HUES6 (cell line): Measurements from ENCODE around the gene IFITM1.
"Not testable (repeated sequence)": the region's sequence is repeated elsewhere in the genome, so short reads cannot be mapped to it uniquely, and the experiment has no call there.

Source experiments
- H3K27ac ChIP-seq: 2 replicates; pipeline ENCODE4 v1.7.0; 2013; ENCODE audit warnings: low read depth, mild to moderate bottlenecking, low read length, inconsistent platforms
- H3K27me3 ChIP-seq: 2 replicates; pipeline ENCODE4 v1.6.1; 2013; ENCODE audit warnings: low read length; ENCODE audit not compliant: control insufficient read depth, insufficient read depth
- H3K36me3 ChIP-seq: 2 replicates; pipeline ENCODE4 v1.6.1; 2013; ENCODE audit warnings: low read length; ENCODE audit not compliant: control insufficient read depth, insufficient read depth
- H3K4me1 ChIP-seq: 2 replicates; pipeline ENCODE4 v1.6.1; 2013; ENCODE audit warnings: low read length; ENCODE audit not compliant: control insufficient read depth, insufficient read depth
- H3K4me3 ChIP-seq: 2 replicates; pipeline ENCODE4 v1.5.1; 2013; ENCODE audit warnings: low read depth, low read length
- H3K9ac ChIP-seq: one replicate; pipeline ENCODE4 v1.6.1; 2013; ENCODE audit warnings: mild to moderate bottlenecking, low read length
- H3K9me3 ChIP-seq: 2 replicates; pipeline ENCODE4 v1.6.1; 2013; ENCODE audit warnings: low read depth, low read length; ENCODE audit not compliant: control insufficient read depth, insufficient read depth

The IFITM1 gene

GRCh38 chr11:313787-314553, at the start of gene IFITM1:
TSS of gene IFITM1 (plus strand) at chr11:314040. CDS start at chr11:314171, 131 bp downstream.
- Histone ChIP-seq H3K9ac (peak within 1 kb of the TSS; percentile 96), H3K27ac (peak within 1 kb of the TSS; percentile 84; the same call in 1 of the 2 replicates), H3K36me3 (peaks cover 12% of the 10 kb centered on the region), H3K4me3 (peak within 1 kb of the TSS; percentile 87), H3K9me3 (no peaks in the 10 kb centered on the region), H3K27me3 (peaks cover 29% of the 10 kb centered on the region; the same call in 1 of the 2 replicates), H3K4me1 (peaks cover 46% of the 10 kb centered on the region)

GRCh38 chr11:266676-267439, 47.0 kb upstream of the IFITM1 start:
- no peak overlapping the region for H3K9ac ChIP-seq
- no peaks in the 10 kb centered on the region for H3K36me3 ChIP-seq
- no peak overlapping the region for H3K4me3 ChIP-seq
- H3K27ac ChIP-seq, result no peak overlapping the region
- peaks cover 12% of the 10 kb centered on the region; the same call in 1 of the 2 replicates for H3K9me3 ChIP-seq
- no peaks in the 10 kb centered on the region for H3K27me3 ChIP-seq
- H3K4me1 ChIP-seq, result peaks cover 11% of the 10 kb centered on the region; the same call in 1 of the 2 replicates

DNA sequence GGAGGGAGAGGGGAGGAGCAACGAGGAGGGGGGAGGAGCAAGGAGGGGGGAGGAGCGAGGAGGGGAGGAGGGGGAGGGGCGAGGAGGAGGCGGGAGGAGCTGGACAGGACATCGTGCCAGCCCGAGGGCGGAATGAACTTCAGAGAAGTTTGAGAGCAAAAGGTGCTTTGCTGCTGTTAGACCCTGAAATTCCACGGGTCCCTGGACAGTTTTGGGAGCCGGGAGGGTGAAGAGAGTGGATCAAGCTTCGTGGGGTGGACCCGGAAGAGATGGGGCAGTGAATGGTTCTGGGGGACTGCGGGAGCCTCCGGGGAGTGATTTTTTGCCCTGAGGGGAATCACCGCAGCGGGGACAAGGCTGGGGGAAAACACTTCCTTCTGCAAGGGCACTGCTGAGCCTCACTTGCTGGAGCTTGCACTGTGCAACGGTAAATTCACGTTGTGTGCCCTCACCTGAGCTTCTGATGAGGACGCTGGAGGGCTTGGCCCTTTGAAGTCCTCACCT, 46.3 kb upstream of the IFITM1 start:
- Histone ChIP-seq H3K4me3 (peak overlapping the region; percentile 50), H3K9ac (no peak overlapping the region), H3K27ac (no peak overlapping the region)

GRCh38 chr11:268716-269145, 45.1 kb upstream of the IFITM1 start:
- not testable (repeated sequence) for H3K9ac ChIP-seq, H3K27ac ChIP-seq, H3K9me3 ChIP-seq, H3K36me3 ChIP-seq, H3K27me3 ChIP-seq
- peaks cover 11% of the 10 kb centered on the region; the same call in 1 of the 2 replicates for H3K4me1 ChIP-seq
- H3K4me3 ChIP-seq, result peak overlapping the region; percentile 2; the same call in 1 of the 2 replicates

More for the DNA sequence above, 46.3 kb upstream of the IFITM1 start:
- Histone ChIP-seq H3K9me3 (peaks cover 9% of the 10 kb centered on the region; the same call in 1 of the 2 replicates), H3K36me3 (no peaks in the 10 kb centered on the region), H3K27me3 (no peaks in the 10 kb centered on the region), H3K4me1 (peaks cover 11% of the 10 kb centered on the region; the same call in 1 of the 2 replicates)

DNA sequence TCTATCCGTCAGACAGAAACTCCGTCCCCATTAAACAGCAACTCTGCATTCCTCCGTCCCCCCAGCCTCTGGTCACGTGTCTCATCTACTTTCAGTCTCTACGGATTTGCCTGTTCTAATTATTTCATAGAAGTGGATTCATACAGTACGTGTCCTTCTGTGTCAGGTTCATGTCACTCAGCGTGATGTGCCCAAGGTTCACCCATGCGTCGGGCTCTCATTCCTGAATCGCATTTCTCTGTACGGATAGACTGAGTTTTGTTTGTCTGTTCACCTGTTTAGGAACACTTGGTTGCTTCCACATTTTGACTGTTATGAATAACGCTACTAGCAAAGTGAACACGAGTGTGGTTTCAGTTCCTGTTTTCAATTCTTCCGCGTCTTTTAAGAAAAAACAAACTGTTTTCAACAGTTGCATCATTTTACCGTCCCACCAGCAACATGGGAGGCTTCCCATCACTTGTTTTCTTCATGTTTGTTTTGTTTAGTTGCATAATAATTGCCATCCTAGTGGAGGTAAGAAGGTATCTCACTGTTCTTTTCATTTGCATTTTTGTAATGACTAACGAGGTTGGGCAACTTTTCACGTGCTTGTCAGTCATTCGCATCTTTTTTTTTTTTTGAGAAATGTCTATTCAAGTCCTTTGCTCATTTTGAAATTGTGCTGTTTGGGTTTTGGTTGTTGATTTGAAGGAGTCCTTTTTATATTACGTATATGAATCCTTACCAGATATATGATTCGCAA, 44.5 kb upstream of the IFITM1 start:
- Histone ChIP-seq H3K9me3 (peaks cover 9% of the 10 kb centered on the region; the same call in 1 of the 2 replicates), H3K27me3 (no peaks in the 10 kb centered on the region), H3K4me1 (peaks cover 11% of the 10 kb centered on the region; the same call in 1 of the 2 replicates), H3K36me3 (no peaks in the 10 kb centered on the region), H3K27ac (no peak overlapping the region), H3K4me3 (peak overlapping the region; percentile 2; the same call in 1 of the 2 replicates), H3K9ac (no peak overlapping the region)

GRCh38 chr11:270451-271318, 43.2 kb upstream of the IFITM1 start:
- Histone ChIP-seq H3K9ac (no peak overlapping the region), H3K4me1 (peaks cover 11% of the 10 kb centered on the region; the same call in 1 of the 2 replicates), H3K36me3 (no peaks in the 10 kb centered on the region), H3K27me3 (no peaks in the 10 kb centered on the region), H3K4me3 (no peak overlapping the region), H3K9me3 (peaks cover 9% of the 10 kb centered on the region; the same call in 1 of the 2 replicates), H3K27ac (no peak overlapping the region)

GRCh38 chr11:271319-271715, 42.5 kb upstream of the IFITM1 start:
- no peaks in the 10 kb centered on the region for H3K27me3 ChIP-seq
- no peak overlapping the region for H3K4me3 ChIP-seq
- peaks cover 11% of the 10 kb centered on the region; the same call in 1 of the 2 replicates for H3K4me1 ChIP-seq
- peaks cover 5% of the 10 kb centered on the region; the same call in 1 of the 2 replicates for H3K9me3 ChIP-seq
- no peak overlapping the region for H3K9ac ChIP-seq
- no peak overlapping the region for H3K27ac ChIP-seq
- no peaks in the 10 kb centered on the region for H3K36me3 ChIP-seq

DNA sequence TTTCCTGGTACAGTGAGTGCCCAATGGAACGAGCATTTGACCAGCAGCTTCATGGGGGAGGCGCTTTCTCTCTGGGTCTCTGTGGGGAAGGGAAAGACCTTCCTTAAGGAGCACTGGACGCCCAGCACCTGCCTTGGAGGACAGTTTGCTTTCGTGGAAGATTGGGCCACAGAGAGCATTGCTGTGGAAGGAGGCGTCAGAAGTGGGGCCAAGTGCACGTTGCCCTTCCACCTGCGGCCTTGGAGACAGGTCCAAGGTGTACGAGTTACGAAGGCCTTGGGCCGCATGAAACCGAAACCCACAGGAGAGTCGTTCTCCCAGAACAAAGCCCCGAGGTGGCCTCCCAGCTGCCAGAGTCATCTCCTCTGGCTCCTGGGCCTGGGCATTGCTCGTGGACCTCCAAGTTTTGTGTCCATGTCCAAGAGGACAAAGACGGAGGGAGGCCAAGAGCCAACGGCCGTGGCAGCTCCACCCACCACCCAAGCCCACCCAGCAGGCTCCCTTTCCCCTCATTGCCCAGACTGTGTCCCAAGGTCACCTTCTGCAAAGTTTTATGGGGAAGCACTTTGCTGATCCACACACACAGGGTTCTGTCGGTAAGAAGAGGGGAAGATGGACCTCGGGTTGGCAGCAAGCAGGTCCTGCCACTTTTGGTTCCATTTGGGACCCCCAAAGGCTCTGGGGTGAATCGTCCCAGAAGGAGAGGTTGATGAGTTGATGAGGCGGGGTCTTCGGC, 41.5 kb upstream of the IFITM1 start:
- H3K9me3 ChIP-seq, result no peaks in the 10 kb centered on the region
- H3K9ac ChIP-seq, result no peak overlapping the region
- H3K36me3 ChIP-seq, result no peaks in the 10 kb centered on the region
- peaks cover 11% of the 10 kb centered on the region; the same call in 1 of the 2 replicates for H3K4me1 ChIP-seq
- no peak overlapping the region for H3K4me3 ChIP-seq
- H3K27ac ChIP-seq, result no peak overlapping the region
- no peaks in the 10 kb centered on the region for H3K27me3 ChIP-seq

GRCh38 chr11:272931-273198, 41.0 kb upstream of the IFITM1 start:
- Histone ChIP-seq H3K27me3 (peaks cover 4% of the 10 kb centered on the region), H3K9me3 (no peaks in the 10 kb centered on the region), H3K36me3 (no peaks in the 10 kb centered on the region), H3K4me1 (peaks cover 6% of the 10 kb centered on the region; the same call in 1 of the 2 replicates), H3K4me3 (no peak overlapping the region), H3K27ac (no peak overlapping the region), H3K9ac (no peak overlapping the region)
